Brain pericyte (primary cell): ENCODE measurements around the gene FOXE3.

Experiments
- DNase-seq: peaks from one replicate; pipeline ENCODE4 v3.0.0-alpha.2; 2012; ENCODE audit warnings: low read depth, low spot score

The FOXE3 gene

GRCh38 chr1:47415728-47416318 lies at the start of gene FOXE3:
Gene FOXE3, plus strand, starts transcription at chr1:47416285. Its CDS starts 31 bp downstream, at chr1:47416316.
- no peak for DNase-seq

DNA sequence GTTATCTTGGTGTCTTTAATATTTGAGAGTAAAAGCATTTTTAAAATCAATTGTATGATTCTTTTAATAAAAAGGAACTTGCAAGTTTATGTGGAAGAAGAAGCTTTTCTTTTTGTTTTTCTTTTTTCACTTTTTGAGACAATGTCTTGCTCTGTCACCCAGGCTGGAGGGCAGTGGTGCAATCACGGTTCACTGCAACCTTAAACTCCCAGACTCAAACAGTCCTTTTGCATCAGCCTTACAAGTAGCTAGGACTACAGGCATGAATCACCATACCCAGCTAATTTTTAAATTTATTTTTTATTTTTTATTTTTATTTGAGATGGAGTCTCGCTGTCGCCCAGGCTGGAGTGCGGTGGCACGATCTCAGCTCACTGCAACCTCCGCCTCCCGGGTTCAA lies 48.4 kb upstream of the FOXE3 start:
- no peak for DNase-seq

- DNase-seq = no peak
Observed at GRCh38 chr1:47371016-47371517, 45.0 kb upstream of the FOXE3 start.

GRCh38 chr1:47374501-47374900 lies 41.6 kb upstream of the FOXE3 start:
- DNase-seq = no peak

DNA sequence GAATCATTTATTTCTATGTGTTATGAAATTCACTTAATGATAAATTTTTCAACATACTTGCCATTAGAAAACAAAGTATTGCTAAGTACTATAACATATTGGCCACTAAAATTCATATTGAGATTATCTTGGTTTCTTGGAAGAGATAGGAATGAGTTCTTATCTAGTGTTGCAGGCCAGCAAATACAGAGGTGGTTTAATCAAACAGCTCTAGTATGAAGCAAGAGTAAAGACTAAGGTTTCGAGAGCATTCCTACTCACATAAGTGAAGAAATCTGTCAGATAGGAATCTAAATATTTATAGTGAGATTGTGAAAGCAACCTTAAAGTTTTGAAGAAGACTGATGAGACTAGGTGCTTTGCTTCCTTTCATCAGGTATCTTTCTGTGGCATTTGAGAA lies 37.9 kb upstream of the FOXE3 start:
- no peak for DNase-seq

- no peak for DNase-seq
Observed at GRCh38 chr1:47380699-47381098, 35.4 kb upstream of the FOXE3 start.

GRCh38 chr1:47382399-47382983 lies 33.6 kb upstream of the FOXE3 start:
- no peak for DNase-seq

DNA sequence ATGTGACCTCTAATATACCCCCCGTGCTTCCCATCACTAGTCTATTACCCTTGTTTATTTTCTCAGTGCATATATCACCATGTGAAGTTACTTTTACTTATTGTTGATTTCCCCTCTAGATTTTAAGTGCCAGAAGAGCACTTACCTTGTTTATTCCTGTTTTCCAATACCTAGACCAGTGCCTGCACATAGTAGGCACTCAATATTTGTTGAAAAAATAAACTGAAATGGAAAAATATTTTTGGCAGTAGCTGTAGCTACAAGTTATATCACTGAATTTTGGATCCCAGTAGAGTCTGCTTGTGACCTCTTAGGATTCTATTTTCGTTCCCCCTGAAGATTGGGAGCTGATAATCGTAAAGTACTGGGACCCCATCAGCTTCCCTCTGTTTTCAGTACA lies 32.0 kb upstream of the FOXE3 start:
- DNase-seq = no peak

- no peak for DNase-seq
Observed at GRCh38 chr1:47385020-47385419, 31.1 kb upstream of the FOXE3 start.

- DNase-seq = no peak
Observed at GRCh38 chr1:47386268-47386667, 29.8 kb upstream of the FOXE3 start.

GRCh38 chr1:47388030-47388890 lies 27.8 kb upstream of the FOXE3 start:
- no peak for DNase-seq

- DNase-seq = no peak
Observed at GRCh38 chr1:47388891-47389238, 27.2 kb upstream of the FOXE3 start.

DNA sequence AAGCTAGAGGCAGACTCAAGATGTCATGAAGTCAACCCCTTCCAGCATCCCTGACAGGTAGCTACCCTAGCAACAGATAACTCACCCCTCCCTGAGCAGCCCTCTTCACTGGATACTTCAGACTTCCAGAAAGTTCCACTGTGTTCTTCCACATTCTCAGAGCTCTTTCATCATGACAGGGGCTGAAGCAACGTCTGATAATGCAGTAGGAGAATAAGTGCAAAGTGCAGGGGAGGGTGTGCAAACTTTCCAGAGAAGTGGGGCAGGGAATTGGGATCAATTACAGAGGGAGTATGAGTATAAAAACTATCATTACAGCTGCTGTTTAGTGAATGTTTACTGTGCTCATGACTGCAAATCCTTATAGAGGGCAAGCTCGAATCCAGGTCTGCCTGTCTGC lies 26.4 kb upstream of the FOXE3 start:
- DNase-seq = no peak

DNA sequence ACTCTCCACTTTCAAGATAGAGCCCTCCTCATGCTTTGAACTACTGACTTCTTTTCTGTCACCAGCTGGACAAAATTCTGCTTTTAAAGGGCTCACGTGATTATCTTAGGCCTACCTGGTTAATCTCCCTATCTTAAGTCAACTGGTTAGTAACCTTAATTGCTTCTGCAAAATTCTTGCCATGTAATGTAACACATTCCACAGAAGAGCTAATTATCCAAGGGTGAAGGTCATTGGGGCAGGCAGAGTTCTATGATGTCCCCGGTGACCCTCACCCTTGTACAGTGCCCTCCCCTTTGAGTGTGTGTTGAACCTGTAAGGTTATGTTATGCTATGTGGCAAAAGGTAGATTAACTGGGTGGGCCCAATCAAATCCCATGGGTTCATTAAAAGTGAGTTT lies 25.2 kb upstream of the FOXE3 start:
- DNase-seq = no peak

DNA sequence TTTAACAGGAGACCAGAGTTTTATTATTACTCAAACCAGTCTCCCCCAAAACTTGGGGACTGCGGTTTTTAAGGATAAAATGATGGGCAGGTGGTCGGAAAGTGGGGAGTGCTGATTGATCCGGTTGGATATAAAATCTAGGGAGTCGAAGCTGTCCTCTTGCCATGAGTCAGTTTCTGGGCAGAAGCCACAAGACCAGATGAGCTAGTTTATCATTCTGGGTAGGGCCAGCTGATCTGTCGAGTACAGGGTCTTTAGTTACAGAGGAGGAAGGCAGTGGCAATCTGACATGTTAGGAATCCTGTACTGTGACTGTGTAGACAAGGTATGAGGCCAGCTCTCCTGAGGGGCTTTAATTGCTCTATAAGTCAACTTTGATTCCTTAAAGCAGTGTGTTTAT lies 22.9 kb upstream of the FOXE3 start:
- DNase-seq = no peak

DNA sequence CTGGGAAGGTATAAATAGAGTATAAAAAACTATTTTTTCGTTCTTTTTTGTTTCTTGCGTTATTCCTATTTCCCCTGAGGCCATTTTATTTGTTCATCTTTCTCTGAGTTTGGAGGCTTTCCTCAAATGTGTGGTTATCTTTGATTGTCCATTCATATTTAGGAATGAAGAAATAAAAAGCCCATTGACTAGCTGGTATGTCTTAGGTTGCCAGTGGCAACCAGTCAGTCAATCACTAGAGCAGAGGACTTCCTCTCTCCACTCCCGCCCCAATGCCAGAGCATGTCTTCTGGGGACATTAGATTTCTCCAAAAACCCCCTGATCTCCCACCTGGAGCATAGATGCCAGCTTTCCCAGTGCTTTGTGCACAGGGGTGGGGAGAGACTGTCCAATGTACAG lies 20.7 kb upstream of the FOXE3 start:
- no peak for DNase-seq

DNA sequence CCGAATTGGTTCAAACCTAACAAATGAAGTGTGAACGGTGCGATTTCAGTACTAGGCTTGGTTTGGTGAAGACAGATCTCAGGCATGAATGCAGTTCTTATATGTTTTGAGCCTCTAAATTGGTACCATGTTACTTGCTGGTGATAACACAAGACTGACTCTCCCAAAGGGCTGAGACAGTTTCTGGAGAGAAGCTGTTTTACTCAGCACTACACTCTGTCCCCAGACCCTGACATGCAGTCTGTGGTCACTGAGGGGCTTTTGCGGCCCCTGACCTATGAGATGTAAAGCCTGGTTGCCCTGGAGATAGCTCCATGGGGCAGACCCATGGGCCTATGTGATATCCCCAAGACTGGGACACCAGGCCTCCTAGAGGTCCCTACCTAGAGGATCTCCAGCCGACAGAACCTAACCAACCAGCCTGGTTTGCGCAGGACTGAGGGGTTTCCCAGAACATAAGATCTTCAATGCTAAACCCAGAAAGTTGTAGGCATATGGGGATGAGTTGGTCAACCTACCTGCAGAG lies 19.4 kb upstream of the FOXE3 start:
- DNase-seq = no peak

DNA sequence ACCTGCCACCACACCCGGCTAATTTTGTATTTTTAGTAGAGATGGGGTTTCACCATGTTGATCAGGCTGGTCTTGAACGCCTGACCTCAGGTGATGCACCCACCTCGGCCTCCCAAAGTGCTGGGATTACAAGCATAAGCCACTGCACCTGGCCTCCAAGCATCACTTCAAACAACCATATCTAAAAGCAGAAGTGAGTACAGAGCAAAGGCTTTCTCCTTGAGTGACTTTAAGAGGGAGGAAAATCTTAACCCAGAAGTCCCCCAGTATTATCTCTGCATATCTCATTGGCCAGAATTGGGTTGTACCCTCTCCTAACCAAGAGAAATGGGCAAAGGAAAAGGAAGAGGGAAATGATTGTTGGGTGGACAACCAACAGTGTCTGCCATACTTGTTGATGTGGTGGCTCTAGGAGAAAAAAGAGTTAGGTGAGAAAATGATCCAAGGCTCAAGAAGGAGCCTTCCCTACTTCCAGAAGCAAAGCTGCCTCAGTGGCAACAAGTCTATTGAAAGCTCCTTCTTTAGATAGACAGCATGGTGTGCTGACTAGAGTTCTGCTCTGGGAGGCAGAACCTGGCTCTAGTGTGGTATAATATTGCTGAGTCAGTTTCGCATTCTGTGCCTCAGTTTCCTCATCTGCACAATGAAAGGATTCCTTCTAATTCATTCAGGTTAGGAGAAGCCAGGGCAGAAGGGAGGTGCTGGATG lies 16.8 kb upstream of the FOXE3 start:
- DNase-seq = no peak

DNA sequence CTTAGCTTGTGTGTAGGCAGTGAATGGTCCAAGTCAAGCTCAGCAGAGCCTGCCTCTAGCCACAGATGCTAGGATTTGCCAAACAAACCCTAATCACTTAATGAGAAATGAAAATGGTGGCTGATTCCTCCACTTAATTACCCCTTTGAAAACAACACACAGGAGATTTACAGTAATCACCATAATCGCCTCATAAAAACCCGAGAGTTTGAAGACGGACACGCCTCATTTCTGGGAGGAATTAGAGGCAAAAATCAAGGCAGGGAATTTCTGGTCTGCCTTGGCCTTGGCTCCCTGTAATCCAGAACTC lies 16.3 kb upstream of the FOXE3 start:
- DNase-seq = no peak

- DNase-seq = no peak
Observed at GRCh38 chr1:47401761-47402160, 14.3 kb upstream of the FOXE3 start.

DNA sequence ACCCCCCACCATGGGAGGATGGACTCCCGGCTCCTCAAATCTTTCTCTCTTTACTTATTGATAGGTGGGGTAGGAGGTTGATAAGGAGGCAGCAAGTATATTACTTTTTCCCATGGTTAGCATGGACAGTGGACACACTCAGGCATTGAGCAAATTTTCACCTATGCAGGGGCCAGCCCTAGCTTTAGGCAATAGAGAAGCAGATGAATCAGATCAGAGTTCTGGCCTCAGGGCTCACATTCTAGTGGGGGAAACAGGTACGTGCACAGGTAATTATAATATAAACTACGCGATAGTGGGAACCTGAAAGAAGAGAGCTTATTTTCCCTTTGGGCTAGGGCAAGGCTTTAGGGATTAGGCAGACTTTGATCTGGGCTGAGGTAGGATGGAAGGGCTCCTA lies 13.5 kb upstream of the FOXE3 start:
- no peak for DNase-seq

GRCh38 chr1:47403321-47403910 lies 12.7 kb upstream of the FOXE3 start:
- DNase-seq = no peak
